ENCODE data around the gene GTPBP4. TPM values are rescaled to one million over a fixed set of nuclear protein-coding genes. Genes with fewer than 3 reads are reported as not detected.

The GTPBP4 gene
- total RNA-seq: 10 to 100 TPM; 19.2 to 27.8 (median 26.6) TPM
- long read RNA-seq, donor 1, full-length matches to known transcripts: 29 of 41 reads
- long read RNA-seq, donor 1, partial matches to known transcripts: 5 of 41 reads
- long read RNA-seq, donor 1, other reads (novel, unspliced or antisense): 7 of 41 reads
- long read RNA-seq, donor 2, full-length matches to known transcripts: 10 of 33 reads
- long read RNA-seq, donor 2, partial matches to known transcripts: 19 of 33 reads
- long read RNA-seq, donor 2, other reads (novel, unspliced or antisense): 4 of 33 reads

DNA sequence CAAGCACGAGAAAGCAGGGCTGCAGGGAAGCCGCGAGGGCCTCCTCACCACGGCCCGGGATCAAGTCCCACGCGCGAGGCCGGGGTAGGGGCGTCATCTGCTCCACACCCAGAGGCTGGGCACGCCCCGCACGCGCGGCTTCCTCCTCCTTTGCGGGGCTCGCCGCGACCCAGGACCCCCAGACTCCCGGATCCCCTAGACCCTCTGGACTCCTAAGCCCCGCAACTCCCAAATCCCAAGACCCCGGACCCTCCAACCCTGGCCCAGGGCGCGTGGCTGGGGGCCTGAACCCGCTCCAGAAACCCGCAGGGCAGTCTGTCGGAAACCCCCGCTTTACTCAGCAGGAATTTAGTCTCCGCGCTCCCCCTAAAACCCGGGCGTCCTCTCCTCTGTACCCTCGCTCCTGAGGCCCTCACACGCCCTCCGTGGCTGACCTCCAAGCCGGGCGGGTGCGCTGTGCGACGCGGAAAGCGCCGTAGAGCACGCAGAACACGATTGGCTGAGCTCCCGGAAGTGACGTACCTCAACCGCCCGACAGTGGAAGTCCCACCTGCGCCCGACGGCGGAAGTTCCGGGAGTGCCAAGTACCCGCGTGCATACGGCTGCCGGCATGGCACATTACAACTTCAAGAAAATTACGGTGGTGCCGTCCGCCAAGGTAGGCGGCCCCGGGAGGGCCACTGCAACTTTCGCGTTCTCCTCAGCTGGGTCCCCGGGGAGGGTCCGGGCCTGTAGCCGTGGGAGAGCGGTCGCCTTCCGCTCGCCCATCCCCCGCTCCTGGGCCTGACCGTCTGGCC lies at the start of gene GTPBP4:
GTPBP4 (plus strand) TSS at position 565 of the 797 bp plus-strand sequence; CDS start at position 611, 46 bp downstream.
- TF ChIP-seq, protein P1, sequence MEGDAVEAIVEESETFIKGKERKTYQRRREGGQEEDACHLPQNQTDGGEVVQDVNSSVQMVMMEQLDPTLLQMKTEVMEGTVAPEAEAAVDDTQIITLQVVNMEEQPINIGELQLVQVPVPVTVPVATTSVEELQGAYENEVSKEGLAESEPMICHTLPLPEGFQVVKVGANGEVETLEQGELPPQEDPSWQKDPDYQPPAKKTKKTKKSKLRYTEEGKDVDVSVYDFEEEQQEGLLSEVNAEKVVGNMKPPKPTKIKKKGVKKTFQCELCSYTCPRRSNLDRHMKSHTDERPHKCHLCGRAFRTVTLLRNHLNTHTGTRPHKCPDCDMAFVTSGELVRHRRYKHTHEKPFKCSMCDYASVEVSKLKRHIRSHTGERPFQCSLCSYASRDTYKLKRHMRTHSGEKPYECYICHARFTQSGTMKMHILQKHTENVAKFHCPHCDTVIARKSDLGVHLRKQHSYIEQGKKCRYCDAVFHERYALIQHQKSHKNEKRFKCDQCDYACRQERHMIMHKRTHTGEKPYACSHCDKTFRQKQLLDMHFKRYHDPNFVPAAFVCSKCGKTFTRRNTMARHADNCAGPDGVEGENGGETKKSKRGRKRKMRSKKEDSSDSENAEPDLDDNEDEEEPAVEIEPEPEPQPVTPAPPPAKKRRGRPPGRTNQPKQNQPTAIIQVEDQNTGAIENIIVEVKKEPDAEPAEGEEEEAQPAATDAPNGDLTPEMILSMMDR (IDR thresholded peaks at IDR 0.05): no peak
- H3K9me3 ChIP-seq: no peaks in the 10 kb centered on the region
- peaks cover 15% of the 10 kb centered on the region for H3K4me1 ChIP-seq (ENCODE audit: low read depth)
- ATAC-seq (peak; percentile 100), DNase-seq (peak; percentile 97 to 99 (median 99))
- intact Hi-C loops (cut with DNase I, micrococcal nuclease): no loop called here
- peak within 1 kb of the TSS; percentile 98 for H3K4me3 ChIP-seq
- no peaks in the 10 kb centered on the region for H3K36me3 ChIP-seq (ENCODE audit: low read depth)

DNA sequence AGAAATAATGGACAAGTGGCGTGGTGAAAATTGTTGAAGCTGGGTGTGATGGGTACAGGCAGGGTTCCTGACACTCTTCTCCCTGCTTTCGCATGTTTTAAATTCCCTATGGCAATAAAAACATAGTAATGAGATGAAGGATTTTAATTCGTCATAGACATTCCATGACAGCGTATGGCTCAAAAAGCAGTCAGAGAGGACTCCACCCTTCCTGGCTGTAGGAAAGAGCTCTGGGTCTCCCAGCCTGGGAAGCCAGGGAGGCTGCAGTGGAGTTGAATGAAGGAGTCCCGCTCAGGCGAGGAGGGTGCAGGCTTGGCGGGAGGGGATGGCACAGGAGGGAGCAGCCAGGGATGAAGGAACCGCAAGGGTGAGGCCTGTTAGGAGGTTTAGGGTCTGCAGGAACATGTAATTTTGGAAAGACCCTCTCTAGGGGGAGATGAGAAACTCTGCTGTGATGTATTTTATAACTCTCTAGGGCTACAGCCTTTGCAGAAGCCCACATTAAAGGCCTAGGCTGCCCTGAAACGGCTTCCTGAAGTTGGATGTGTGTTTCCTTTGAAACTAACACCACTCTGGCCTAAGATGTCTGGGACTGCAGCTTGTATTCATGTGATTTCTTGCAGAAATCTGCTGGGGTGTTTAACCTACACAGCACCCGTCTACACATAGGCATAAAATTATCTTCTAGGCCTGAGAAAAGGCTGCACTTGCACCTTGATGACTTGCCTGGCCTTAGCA lies 49.1 kb upstream of the GTPBP4 start:
- no peaks in the 10 kb centered on the region for H3K4me1 ChIP-seq (ENCODE audit: low read depth)
- TF ChIP-seq, protein P1 (IDR thresholded peaks at IDR 0.05): no peak
- H3K9me3 ChIP-seq: no peaks in the 10 kb centered on the region
- no peak for ATAC-seq
- DNase-seq: no peak
- intact Hi-C loops (cut with DNase I, micrococcal nuclease): no loop called here
- H3K36me3 ChIP-seq (ENCODE audit: low read depth): no peaks in the 10 kb centered on the region
- H3K4me3 ChIP-seq: no peak overlapping the region

DNA sequence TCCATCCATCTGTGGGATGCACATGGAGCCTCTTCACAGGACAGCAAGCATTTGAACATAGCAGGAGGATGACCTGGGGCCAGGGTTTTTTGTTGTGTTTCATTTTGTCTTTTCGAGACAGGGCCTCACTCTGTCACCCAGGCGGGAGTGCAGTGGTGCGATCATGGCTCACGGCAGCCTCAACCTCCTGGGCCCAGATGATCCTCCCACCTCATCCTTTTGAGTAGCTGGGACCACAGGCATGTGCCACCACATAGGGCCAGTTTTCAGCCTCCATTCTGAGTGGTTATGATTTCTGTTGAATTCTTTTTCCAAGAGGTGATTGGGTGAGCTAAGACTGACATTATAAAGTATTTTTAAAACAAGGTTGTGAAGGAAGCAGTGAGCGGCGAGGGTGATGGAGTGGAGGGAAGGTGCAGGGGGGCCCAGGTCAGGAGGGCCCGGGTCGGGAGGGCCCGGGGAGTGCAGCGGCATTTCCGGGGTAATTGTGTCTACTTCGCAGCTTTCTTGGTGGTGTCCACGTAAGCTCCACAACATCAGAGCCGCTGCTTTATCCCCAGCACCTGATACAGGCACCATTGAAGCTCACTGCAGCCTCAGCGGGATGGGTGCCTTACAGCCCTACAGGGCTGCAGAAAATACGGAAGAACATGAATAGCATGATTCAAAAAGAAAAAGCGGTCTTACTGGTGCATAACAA lies 44.8 kb upstream of the GTPBP4 start:
- H3K4me1 ChIP-seq (ENCODE audit: low read depth): no peaks in the 10 kb centered on the region
- DNase-seq: no peak
- TF ChIP-seq, protein P1 (IDR thresholded peaks at IDR 0.05): no peak
- intact Hi-C loops (cut with DNase I, micrococcal nuclease): no loop called here
- no peak overlapping the region for H3K4me3 ChIP-seq
- H3K36me3 ChIP-seq (ENCODE audit: low read depth): no peaks in the 10 kb centered on the region
- ATAC-seq: no peak
- H3K9me3 ChIP-seq: no peaks in the 10 kb centered on the region

DNA sequence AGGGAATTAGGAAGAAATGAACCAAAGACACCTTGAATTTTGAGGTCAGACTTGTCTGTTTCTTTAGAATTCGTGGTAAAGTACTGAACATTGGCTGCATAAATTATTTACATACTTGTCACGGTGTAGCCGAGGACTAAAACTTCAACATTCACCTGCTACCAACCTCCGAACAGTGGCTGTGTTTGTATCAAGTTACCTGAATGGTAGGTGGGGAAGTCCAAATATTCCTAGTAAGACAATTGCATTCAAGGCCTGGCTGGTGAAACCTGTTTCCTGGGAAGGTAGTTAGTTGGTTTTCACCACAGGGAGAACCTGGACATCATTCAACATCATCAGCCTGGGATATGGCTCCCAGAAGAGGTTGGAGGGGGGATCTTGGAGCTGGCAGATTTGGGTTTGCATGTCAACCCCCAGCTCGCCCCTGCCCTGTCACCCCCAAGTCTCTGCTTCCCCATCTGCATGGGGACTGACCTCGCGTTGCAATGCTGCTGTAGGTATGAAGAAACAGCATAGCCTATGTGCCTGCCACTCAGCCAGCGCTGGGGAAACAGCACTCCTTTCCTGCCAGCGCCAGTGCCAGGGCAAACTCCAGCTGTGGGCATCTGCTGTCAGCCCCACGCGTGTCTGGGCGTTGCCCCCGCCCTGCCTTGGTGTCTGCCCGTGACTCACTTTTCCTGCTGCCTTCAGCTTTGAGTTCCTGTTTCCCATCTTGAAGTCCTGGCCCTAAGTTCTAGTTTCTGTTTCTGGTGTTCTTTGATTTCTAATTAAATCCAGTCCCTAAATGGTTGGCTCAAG lies 44.0 kb upstream of the GTPBP4 start:
- Histone ChIP-seq H3K4me3 (no peak overlapping the region), H3K4me1 (ENCODE audit: low read depth) (no peaks in the 10 kb centered on the region), H3K9me3 (no peaks in the 10 kb centered on the region), H3K36me3 (ENCODE audit: low read depth) (no peaks in the 10 kb centered on the region)
- peak; percentile 94 for ATAC-seq
- intact Hi-C loops (cut with DNase I, micrococcal nuclease): no loop called here
- TF ChIP-seq, protein P1 (IDR thresholded peaks at IDR 0.05): no peak
- peak; percentile 35 to 82 (median 44) for DNase-seq

All from mucosa of descending colon (tissue), 3 donors.